Mesendoderm (in vitro differentiated cells): Measurements from ENCODE around the gene TGFBI.

Experiments
- DNase-seq: peaks from one replicate; pipeline ENCODE4 v3.0.0; 2013
- H2AK5ac ChIP-seq: 2 replicates; pipeline ENCODE4 v1.6.1; 2013; ENCODE audit warnings: low read length, inconsistent platforms
- H2BK120ac ChIP-seq: 2 replicates; pipeline ENCODE4 v1.6.1; 2013; ENCODE audit warnings: low read depth, mild to moderate bottlenecking, low read length, moderate library complexity, mixed read lengths
- H2BK15ac ChIP-seq: replicated peaks from 2 replicates; pipeline ENCODE4 v1.6.1; 2013; ENCODE audit warnings: low read depth, mild to moderate bottlenecking, moderate library complexity
- H2BK5ac ChIP-seq: 2 replicates; pipeline ENCODE4 v1.6.1; 2013; ENCODE audit warnings: low read length, inconsistent platforms
- H3K18ac ChIP-seq: 2 replicates; pipeline ENCODE4 v1.6.1; 2013; ENCODE audit warnings: mild to moderate bottlenecking, low read length, mixed read lengths
- H3K23ac ChIP-seq: one replicate; pipeline ENCODE4 v1.6.1; 2013; ENCODE audit warnings: low read length
- H3K27ac ChIP-seq: 2 replicates; pipeline ENCODE4 v1.5.1; 2013; ENCODE audit warnings: low read depth, mild to moderate bottlenecking, inconsistent platforms, low read length, moderate library complexity
- H3K27me3 ChIP-seq: 2 replicates; pipeline ENCODE4 v1.6.1; 2013; ENCODE audit warnings: low read length, control low read depth, mild to moderate bottlenecking, inconsistent platforms; ENCODE audit not compliant: insufficient read depth, poor library complexity
- H3K36me3 ChIP-seq: 2 replicates; pipeline ENCODE4 v1.6.1; 2013; ENCODE audit warnings: low read length, inconsistent platforms; ENCODE audit not compliant: control insufficient read depth, insufficient read depth
- H3K4ac ChIP-seq: one replicate; pipeline ENCODE4 v1.6.1; 2013; ENCODE audit warnings: low read depth, mild to moderate bottlenecking, low read length, moderate library complexity
- H3K4me1 ChIP-seq: 2 replicates; pipeline ENCODE4 v1.6.1; 2013; ENCODE audit warnings: low read depth, low read length, inconsistent platforms; ENCODE audit not compliant: control insufficient read depth
- H3K4me2 ChIP-seq: 2 replicates; pipeline ENCODE4 v1.6.1; 2013; ENCODE audit warnings: low read length
- H3K4me3 ChIP-seq: 2 replicates; pipeline ENCODE4 v1.5.1; 2013; ENCODE audit warnings: mild to moderate bottlenecking, low read length
- H3K56ac ChIP-seq: one replicate; pipeline ENCODE4 v1.6.1; 2013; ENCODE audit warnings: low read length
- H3K79me1 ChIP-seq: 2 replicates; pipeline ENCODE4 v1.6.1; 2013; ENCODE audit warnings: low read length, inconsistent platforms
- H3K79me2 ChIP-seq: 2 replicates; pipeline ENCODE4 v1.6.1; 2013; ENCODE audit warnings: mild to moderate bottlenecking, low read length; ENCODE audit not compliant: control insufficient read depth, insufficient read depth
- H3K9ac ChIP-seq: 2 replicates; pipeline ENCODE4 v1.6.1; 2013; ENCODE audit warnings: low read length, inconsistent platforms
- H4K5ac ChIP-seq: one replicate; pipeline ENCODE4 v1.6.1; 2013; ENCODE audit warnings: low read length
- H4K8ac ChIP-seq: one replicate; pipeline ENCODE4 v1.6.1; 2013; ENCODE audit warnings: low read depth, mild to moderate bottlenecking, control low read depth, low read length, moderate library complexity
- WGBS: extraction: QIAGEN DNeasy Blood & Tissue Kit; methylation state at CpG from one replicate; pipeline ENCODE4 v1.1.7; 2013; ENCODE audit warnings: low lambda C conversion rate, missing lambda C conversion rate; ENCODE audit not compliant: insufficient coverage; ENCODE audit errors: extremely low coverage; 5-methylcytosine and 5-hydroxymethylcytosine counted together

The TGFBI gene

GRCh38 chr5:135993335-135993879 is 35.4 kb upstream of the TGFBI start:
- no peaks in the 10 kb centered on the region for H3K4me1 ChIP-seq
- no peak overlapping the region for H3K4me2 ChIP-seq
- H2BK120ac ChIP-seq = no peak overlapping the region
- no peak overlapping the region for H2AK5ac ChIP-seq
- no peak overlapping the region for H4K8ac ChIP-seq
- H4K5ac ChIP-seq = no peak overlapping the region
- no peak for DNase-seq
- H3K79me2 ChIP-seq = no peaks in the 10 kb centered on the region
- H3K79me1 ChIP-seq = no peaks in the 10 kb centered on the region
- WGBS = no CpG with 5 or more reads among the region's 6 CpGs
- H3K4ac ChIP-seq = no peak overlapping the region
- H3K27ac ChIP-seq = no peak overlapping the region
- no peak overlapping the region for H3K4me3 ChIP-seq
- no peak overlapping the region for H3K9ac ChIP-seq
- no peak overlapping the region for H2BK15ac ChIP-seq
- H3K36me3 ChIP-seq = no peaks in the 10 kb centered on the region
- no peak overlapping the region for H2BK5ac ChIP-seq
- no peaks in the 10 kb centered on the region for H3K27me3 ChIP-seq
- H3K56ac ChIP-seq = no peak overlapping the region
- H3K18ac ChIP-seq = no peak overlapping the region
- H3K23ac ChIP-seq = no peak overlapping the region

GRCh38 chr5:135993880-135994636 is 34.7 kb upstream of the TGFBI start:
- H3K27me3 ChIP-seq = no peaks in the 10 kb centered on the region
- H3K79me2 ChIP-seq = no peaks in the 10 kb centered on the region
- no peak overlapping the region for H3K23ac ChIP-seq
- DNase-seq = no peak
- no peak overlapping the region for H2AK5ac ChIP-seq
- no peak overlapping the region for H4K5ac ChIP-seq
- H3K4me1 ChIP-seq = no peaks in the 10 kb centered on the region
- no peak overlapping the region for H3K4me2 ChIP-seq
- H2BK15ac ChIP-seq = no peak overlapping the region
- no peak overlapping the region for H2BK5ac ChIP-seq
- H3K27ac ChIP-seq = no peak overlapping the region
- H2BK120ac ChIP-seq = no peak overlapping the region
- H3K79me1 ChIP-seq = no peaks in the 10 kb centered on the region
- no peak overlapping the region for H3K18ac ChIP-seq
- WGBS = no CpG with 5 or more reads among the region's 6 CpGs
- no peaks in the 10 kb centered on the region for H3K36me3 ChIP-seq
- no peak overlapping the region for H3K9ac ChIP-seq
- no peak overlapping the region for H3K4me3 ChIP-seq
- H4K8ac ChIP-seq = no peak overlapping the region
- H3K4ac ChIP-seq = no peak overlapping the region
- H3K56ac ChIP-seq = no peak overlapping the region

- no peak overlapping the region for H3K4me3 ChIP-seq
- no peak overlapping the region for H3K27ac ChIP-seq
- no CpG with 5 or more reads among the region's 3 CpGs for WGBS
Measured at GRCh38 chr5:135995976-135996375, 32.8 kb upstream of the TGFBI start.

GRCh38 chr5:135996611-135997010 is 32.2 kb upstream of the TGFBI start:
- H3K27me3 ChIP-seq = no peaks in the 10 kb centered on the region
- no peaks in the 10 kb centered on the region for H3K36me3 ChIP-seq
- H4K5ac ChIP-seq = no peak overlapping the region
- H3K4me2 ChIP-seq = no peak overlapping the region
- H3K56ac ChIP-seq = no peak overlapping the region
- peak overlapping the region; percentile 53 for H3K23ac ChIP-seq
- DNase-seq = no peak
- no peak overlapping the region for H3K18ac ChIP-seq
- H3K4me1 ChIP-seq = no peaks in the 10 kb centered on the region
- no peaks in the 10 kb centered on the region for H3K79me1 ChIP-seq
- H3K27ac ChIP-seq = no peak overlapping the region
- H3K4ac ChIP-seq = no peak overlapping the region
- H3K79me2 ChIP-seq = no peaks in the 10 kb centered on the region
- no peak overlapping the region for H2BK5ac ChIP-seq
- WGBS = no CpG with 5 or more reads among the region's 2 CpGs
- H2BK15ac ChIP-seq = no peak overlapping the region
- H2AK5ac ChIP-seq = no peak overlapping the region
- no peak overlapping the region for H3K4me3 ChIP-seq
- H3K9ac ChIP-seq = no peak overlapping the region
- H2BK120ac ChIP-seq = no peak overlapping the region
- H4K8ac ChIP-seq = no peak overlapping the region

More at GRCh38 chr5:135995976-135996375, 32.8 kb upstream of the TGFBI start:
- Histone ChIP-seq H2BK5ac (no peak overlapping the region), H3K4ac (no peak overlapping the region), H3K79me1 (no peaks in the 10 kb centered on the region), H3K9ac (no peak overlapping the region), H3K4me1 (no peaks in the 10 kb centered on the region), H4K8ac (no peak overlapping the region), H3K18ac (no peak overlapping the region), H3K23ac (no peak overlapping the region), H2BK15ac (no peak overlapping the region), H2AK5ac (no peak overlapping the region), H3K56ac (no peak overlapping the region), H3K4me2 (no peak overlapping the region), H3K79me2 (no peaks in the 10 kb centered on the region), H2BK120ac (no peak overlapping the region), H4K5ac (no peak overlapping the region), H3K27me3 (no peaks in the 10 kb centered on the region), H3K36me3 (no peaks in the 10 kb centered on the region)
- no peak for DNase-seq

GRCh38 chr5:135997673-135998335 is 31.0 kb upstream of the TGFBI start:
- no peak overlapping the region for H4K8ac ChIP-seq
- H3K27me3 ChIP-seq = no peaks in the 10 kb centered on the region
- WGBS = no CpG with 5 or more reads among the region's 8 CpGs
- no peaks in the 10 kb centered on the region for H3K4me1 ChIP-seq
- H2AK5ac ChIP-seq = no peak overlapping the region
- H4K5ac ChIP-seq = no peak overlapping the region
- peak; percentile 53 for DNase-seq
- H3K56ac ChIP-seq = no peak overlapping the region
- H2BK5ac ChIP-seq = no peak overlapping the region
- H3K36me3 ChIP-seq = no peaks in the 10 kb centered on the region
- no peak overlapping the region for H3K23ac ChIP-seq
- no peak overlapping the region for H3K18ac ChIP-seq
- H3K79me1 ChIP-seq = no peaks in the 10 kb centered on the region
- H3K9ac ChIP-seq = no peak overlapping the region
- no peaks in the 10 kb centered on the region for H3K79me2 ChIP-seq
- H2BK120ac ChIP-seq = no peak overlapping the region
- no peak overlapping the region for H3K4me2 ChIP-seq
- no peak overlapping the region for H3K4me3 ChIP-seq
- no peak overlapping the region for H3K4ac ChIP-seq
- no peak overlapping the region for H2BK15ac ChIP-seq
- no peak overlapping the region for H3K27ac ChIP-seq
